ENCODE data around the gene KREMEN2.

GRCh38 chr16:2973605-2974318 is 9.7 kb downstream of the KREMEN2 start:
- TF ChIP-seq CTCF (IDR thresholded peaks at IDR 0.05; ENCODE audit: low read depth, low read length) (no peak), EZH2phosphoT487 (IDR thresholded peaks at IDR 0.05; ENCODE audit: low read depth) (no peak)
